HL-60 (cell line): ENCODE measurements around the gene FAM177A1.

Experiments
- DNase-seq, 2 experiments: peaks; one replicate each; pipeline ENCODE4 v3.0.0-alpha.2; 2010 to 2020; ENCODE audit warnings: low read depth in 1 of 2, low spot score in 1 of 2
- H3K27ac ChIP-seq: fragments of 250-450 bp; sonication (Bioruptor Pico); replicated peaks from 2 replicates; pipeline ENCODE4 v1.5.1; 2020; ENCODE audit warnings: mild to moderate bottlenecking, moderate library complexity
- H3K27me3 ChIP-seq: fragments of 250-450 bp; sonication (Bioruptor Pico); 2 replicates; pipeline ENCODE4 v1.5.1; 2021; ENCODE audit warnings: mild to moderate bottlenecking, moderate library complexity; ENCODE audit not compliant: insufficient read depth, poor library complexity, severe bottlenecking
- H3K4me3 ChIP-seq: replicated peaks from 2 replicates; pipeline ENCODE4 v1.5.1; 2011; ENCODE audit warnings: mild to moderate bottlenecking, control low read depth, low read length; ENCODE audit not compliant: insufficient read depth
- CTCF ChIP-seq: IDR thresholded peaks from one replicate; pipeline ENCODE4 v1.5.1; 2011; ENCODE audit warnings: low read length, control low read depth, inconsistent platforms; ENCODE audit not compliant: insufficient read depth
- GABPA ChIP-seq: IDR thresholded peaks from 2 replicates; pipeline ENCODE4 v1.6.1; 2012; ENCODE audit warnings: low read depth
- POLR2AphosphoS5 ChIP-seq: IDR thresholded peaks from 2 replicates; pipeline ENCODE4 v1.6.1; 2012; ENCODE audit warnings: low read depth
- REST ChIP-seq: IDR thresholded peaks from 2 replicates; pipeline ENCODE4 v1.6.1; 2012; ENCODE audit warnings: low read depth; ENCODE audit not compliant: insufficient replicate concordance
- SPI1 ChIP-seq: IDR thresholded peaks from 2 replicates; pipeline ENCODE4 v1.6.1; 2012; ENCODE audit warnings: low read depth, mild to moderate bottlenecking, borderline replicate concordance

Gene FAM177A1

DNA sequence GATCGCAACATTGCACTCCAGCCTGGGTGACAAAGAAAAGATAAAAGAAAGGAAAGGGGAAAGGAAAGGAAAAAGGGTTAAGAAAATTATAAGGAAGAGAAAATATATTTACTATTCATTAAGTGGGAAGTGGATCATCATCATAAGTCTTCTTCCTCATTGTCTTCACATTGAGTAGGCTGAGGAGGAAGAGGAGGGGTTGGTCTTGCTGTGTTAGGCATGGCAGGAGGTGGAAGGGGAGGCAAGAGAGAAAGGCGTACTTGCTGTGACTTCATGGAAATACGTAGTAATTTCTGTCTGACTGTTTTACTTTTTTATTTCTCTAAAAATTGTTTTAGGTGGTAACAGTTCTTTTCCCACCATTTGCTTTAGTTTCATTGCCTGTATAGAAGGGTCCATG lies 26.2 kb downstream of the FAM177A1 start:
- H3K27me3 ChIP-seq, result no peaks in the 10 kb centered on the region
- no peak for DNase-seq
- H3K4me3 ChIP-seq, result no peak overlapping the region
- TF ChIP-seq SPI1 (no peak), REST (no peak), POLR2AphosphoS5 (no peak)
- H3K27ac ChIP-seq, result no peak overlapping the region

DNA sequence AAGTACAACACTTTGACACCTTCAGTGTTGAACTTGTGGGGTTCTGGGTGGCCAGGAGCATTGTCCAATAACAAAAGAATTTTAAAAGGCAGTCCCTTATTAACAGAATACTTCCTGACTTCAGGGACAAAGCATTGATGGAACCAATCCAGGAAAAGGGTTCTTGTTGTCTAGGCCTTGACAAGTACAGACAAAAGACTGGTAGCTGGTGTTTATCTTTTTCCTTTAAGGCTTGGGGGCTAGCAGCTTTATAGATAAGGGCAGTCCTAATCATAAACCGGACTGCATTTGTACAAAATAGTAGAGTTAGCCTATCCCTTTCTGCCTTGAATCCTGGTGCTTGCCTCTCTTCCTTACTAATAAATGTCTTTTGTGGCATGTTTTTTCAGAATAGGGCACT lies 27.4 kb downstream of the FAM177A1 start:
- Histone ChIP-seq H3K4me3 (no peak overlapping the region), H3K27me3 (no peaks in the 10 kb centered on the region), H3K27ac (no peak overlapping the region)
- DNase-seq, result no peak
- TF ChIP-seq GABPA (no peak), REST (no peak)

- DNase-seq, result no peak
- Histone ChIP-seq H3K27me3 (no peaks in the 10 kb centered on the region), H3K27ac (no peak overlapping the region), H3K4me3 (no peak overlapping the region)
- no peak for TF ChIP-seq REST
Observed at GRCh38 chr14:35078082-35078481, 32.0 kb downstream of the FAM177A1 start.

GRCh38 chr14:35079742-35080141 lies 33.7 kb downstream of the FAM177A1 start:
- TF ChIP-seq CTCF (no peak), POLR2AphosphoS5 (no peak), SPI1 (no peak), REST (no peak), GABPA (no peak)
- no peak for DNase-seq
- Histone ChIP-seq H3K4me3 (no peak overlapping the region), H3K27ac (no peak overlapping the region), H3K27me3 (no peaks in the 10 kb centered on the region)
